Brain pericyte (primary cell): ENCODE data around the gene S1PR5.
"Not testable (repeated sequence)": the region's sequence is repeated elsewhere in the genome, so short reads cannot be mapped to it uniquely, and the experiment has no call there.

Experiments
- DNase-seq: peaks from one replicate; pipeline ENCODE4 v3.0.0-alpha.2; 2012; ENCODE audit warnings: low read depth, low spot score

The S1PR5 gene, protein sequence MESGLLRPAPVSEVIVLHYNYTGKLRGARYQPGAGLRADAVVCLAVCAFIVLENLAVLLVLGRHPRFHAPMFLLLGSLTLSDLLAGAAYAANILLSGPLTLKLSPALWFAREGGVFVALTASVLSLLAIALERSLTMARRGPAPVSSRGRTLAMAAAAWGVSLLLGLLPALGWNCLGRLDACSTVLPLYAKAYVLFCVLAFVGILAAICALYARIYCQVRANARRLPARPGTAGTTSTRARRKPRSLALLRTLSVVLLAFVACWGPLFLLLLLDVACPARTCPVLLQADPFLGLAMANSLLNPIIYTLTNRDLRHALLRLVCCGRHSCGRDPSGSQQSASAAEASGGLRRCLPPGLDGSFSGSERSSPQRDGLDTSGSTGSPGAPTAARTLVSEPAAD

DNA sequence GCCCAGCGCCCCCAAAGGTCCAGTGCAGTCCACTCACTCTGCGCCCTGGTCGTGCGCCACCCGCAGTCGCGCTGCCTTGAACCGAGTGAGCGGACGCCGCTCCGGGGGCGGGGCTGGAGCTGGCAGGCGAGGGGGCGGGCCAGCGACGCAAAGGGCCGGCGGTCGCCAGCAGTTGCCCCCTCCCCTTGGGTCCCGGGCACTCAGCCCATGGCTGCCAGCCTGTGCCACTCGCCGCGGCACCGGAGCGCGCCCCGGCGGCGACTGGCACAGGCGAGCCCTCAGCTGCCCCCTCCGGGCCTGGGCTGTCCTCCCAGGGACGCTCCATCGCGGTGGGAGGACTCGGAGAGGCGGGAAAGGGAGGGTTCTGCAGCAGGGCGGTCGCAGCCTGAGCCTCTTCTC is at the start of gene S1PR5:
Gene S1PR5, minus strand, starts transcription at position 87 of the 399 bp plus-strand sequence. CDS start 2,436 bp downstream, outside the sequence.
- no peak for DNase-seq

DNA sequence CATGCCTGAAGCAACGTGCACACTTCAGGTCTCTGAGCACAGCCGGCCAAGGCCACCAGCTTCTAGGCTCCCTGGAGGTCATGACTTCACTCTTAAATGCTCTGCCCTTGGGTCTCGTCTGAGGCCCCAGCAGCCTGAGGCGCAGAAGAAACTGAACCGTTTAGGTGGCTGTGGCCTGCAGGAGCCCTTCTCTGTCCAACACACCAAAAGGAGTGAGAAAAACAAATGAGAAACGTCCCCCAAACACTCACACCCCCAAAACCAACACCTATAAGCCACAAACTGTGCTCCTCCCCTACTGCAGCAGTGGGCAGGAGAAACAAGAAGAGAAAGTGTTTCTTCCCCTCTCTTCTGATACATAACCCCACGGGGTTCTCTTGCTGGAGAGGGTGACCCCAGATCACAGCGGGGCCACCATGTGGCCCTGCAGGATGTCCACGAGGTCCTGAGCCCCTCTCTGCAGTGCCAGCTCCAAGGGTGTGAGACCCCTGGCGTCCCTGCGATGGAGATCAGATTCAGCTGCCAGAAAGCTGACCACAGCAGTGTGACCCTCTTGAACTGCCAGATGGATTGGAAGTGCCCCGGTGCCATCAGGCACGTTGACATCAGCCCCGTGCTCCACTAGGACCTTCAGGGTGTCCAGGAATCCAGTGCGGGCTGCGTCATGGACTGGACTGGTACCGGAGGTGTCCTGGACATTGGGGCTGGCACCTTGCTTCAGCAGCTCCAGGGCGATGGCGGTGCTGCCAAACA is 49.6 kb upstream of the S1PR5 start:
- DNase-seq = no peak

DNA sequence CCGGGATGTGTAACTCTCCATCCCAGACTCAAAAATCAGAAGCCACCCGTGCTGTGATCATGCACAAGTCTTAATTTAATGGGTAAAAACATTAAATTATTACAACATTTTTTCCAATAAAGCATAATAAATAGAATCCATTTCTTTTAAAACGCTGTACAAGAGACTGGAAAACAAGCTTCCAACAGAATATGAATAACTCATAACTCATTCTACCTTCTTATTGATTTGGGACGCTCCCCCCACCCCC is 49.1 kb upstream of the S1PR5 start:
- no peak for DNase-seq

DNA sequence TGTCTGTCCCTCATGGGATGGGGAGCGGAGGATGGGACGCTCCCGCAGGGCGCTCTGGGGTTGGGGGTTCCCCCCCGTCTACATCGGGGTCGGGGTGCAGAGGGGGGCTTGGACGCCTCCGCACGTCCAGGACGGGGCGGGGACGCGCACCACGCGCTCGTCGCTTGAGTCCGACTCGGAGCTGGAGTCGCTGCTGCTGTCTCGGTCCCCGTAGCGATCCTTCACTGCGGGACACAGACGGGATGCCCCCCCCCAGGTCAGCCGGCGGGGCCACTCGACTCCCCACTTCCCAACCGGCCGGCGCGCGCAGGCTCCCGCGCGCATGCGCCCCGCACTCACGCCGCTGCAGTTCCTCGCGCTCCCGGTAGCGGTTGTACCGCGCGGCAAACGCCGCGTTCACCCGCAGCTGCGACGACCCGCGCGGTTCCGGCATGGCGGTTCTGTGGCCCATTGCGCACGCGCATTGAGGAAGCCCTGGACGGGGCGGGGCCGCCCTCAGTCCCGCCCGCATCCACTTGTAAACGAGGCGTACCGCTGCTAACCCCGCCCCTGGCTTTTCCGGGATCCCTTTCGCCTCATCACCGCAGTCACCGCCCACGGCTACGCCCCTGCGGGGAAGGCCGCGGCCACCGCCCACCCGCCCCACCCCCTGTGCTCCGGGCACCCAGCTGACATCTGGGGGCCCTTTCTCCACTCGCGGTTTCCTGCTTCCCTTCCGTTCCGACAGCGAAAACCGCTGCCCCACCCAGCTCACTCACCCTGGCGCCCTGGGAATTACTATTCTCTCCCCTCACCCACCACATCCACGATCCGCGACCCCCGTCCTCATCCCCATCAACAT is 48.5 kb upstream of the S1PR5 start, which contains the start of gene KRI1:
Gene KRI1, minus strand, starts transcription at position 444 of the 841 bp plus-strand sequence. Its CDS starts 11 bp downstream, at position 433.
- DNase-seq = peak; percentile 91

DNA sequence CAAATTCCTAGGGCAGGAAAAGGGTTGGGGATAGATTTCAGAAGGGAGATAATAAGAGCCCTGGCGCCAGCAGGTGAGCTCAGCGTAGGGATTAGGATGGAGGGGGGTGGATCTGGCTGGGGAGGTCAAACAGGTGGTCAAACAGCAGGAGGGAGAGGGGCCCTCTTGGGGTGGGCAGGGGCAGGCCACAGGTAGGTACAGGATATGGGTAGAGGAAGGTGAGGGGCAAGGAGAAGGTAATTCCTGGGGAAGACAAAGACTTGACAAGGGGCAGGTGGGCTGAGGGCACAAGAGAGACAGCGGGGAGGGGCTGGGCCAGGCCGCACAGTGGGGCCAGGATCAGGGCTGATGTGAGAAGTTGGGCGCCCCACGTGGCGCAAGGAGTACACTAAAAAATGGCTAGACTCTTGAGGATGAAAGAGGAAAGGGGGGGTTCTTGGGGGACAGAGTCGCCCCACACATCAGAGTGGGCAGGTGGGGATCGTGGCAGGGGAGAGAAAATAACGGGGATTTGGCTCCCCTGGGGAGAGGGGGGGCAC is 47.9 kb upstream of the S1PR5 start:
- DNase-seq = no peak

DNA sequence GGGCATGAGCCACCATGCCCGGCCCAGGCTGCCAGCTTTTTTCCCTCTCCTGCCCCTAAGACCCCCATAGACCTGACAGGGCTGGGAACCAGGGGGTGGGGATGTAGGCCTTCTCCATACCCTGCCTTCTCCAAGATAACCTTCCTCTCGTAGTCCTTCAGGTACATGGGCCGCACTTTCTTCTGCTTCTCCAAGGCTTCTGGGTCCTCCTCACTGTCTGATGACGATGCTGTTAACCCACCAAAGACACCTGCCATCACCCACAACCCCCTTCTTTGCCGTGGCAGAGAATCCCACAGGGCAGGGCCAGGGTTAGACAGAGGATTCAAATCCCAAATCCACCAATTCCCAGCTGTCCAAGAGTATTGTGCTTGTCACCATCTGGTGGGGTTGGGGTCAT is 45.4 kb upstream of the S1PR5 start:
- no peak for DNase-seq

DNA sequence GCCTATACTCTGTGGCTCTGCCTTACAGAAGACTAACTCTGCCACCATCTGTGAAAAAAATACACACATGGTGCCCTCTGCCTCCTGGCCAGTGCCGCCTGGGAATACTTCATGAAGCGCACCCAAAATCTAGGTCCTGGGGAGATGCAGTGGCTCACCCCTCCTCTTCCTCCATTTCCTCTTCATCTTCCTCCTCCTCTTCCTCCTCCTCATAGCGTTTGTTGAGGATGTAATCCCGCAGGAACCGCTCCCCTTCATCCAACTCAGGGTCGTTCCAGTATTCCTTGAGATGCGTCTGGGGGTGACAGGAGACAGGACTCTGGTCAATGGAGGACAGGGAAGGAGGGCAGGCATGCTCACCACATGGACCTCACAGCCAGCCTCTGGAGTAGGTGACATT is 42.9 kb upstream of the S1PR5 start:
- DNase-seq = no peak

DNA sequence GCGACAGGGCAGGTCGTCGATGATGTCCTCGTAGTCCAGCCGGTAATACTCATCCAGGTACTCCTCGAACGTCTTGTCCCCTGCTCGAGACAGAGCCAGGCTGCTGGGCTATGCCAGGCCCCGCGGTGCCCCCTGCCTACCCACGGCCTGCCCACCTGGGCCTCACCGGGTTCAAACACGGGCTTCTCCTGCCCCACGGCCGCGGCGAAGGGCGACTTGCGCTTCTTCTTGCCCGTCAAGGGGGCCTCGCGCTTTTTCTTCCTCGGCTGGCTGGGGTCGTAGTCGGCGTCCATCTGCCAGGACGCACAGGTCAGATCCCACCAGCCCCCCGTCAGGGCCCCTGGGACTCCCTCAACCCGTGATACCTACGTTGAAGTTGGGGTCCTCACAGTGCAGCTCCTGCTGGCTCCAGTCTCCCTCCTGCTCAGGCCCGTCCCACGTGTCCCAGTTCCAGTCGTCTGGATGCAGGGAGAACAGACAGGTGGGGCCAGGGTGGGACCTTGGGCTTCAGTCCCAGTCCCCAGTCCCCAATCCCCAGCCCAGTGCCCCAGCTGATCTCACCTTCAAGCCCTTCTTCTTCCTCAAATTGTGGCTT is 40.5 kb upstream of the S1PR5 start:
- DNase-seq = no peak

DNA sequence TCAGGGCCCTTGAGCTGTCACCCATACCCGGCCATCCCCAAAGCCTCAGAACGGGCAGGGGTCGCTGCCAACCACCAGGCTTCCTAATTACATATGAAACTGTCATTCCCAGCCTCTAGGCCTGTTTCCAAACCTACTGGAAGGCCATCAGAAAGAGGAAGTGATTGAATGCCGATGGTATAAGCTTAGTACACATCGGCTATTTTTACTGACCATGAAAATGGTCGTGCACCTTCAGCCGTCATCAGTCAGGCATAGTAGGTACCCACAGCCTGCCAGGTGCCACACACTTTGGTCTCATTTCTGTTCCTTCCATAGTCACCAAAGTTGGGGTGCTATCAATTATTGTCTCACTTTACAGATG is 38.3 kb upstream of the S1PR5 start:
- no peak for DNase-seq

DNA sequence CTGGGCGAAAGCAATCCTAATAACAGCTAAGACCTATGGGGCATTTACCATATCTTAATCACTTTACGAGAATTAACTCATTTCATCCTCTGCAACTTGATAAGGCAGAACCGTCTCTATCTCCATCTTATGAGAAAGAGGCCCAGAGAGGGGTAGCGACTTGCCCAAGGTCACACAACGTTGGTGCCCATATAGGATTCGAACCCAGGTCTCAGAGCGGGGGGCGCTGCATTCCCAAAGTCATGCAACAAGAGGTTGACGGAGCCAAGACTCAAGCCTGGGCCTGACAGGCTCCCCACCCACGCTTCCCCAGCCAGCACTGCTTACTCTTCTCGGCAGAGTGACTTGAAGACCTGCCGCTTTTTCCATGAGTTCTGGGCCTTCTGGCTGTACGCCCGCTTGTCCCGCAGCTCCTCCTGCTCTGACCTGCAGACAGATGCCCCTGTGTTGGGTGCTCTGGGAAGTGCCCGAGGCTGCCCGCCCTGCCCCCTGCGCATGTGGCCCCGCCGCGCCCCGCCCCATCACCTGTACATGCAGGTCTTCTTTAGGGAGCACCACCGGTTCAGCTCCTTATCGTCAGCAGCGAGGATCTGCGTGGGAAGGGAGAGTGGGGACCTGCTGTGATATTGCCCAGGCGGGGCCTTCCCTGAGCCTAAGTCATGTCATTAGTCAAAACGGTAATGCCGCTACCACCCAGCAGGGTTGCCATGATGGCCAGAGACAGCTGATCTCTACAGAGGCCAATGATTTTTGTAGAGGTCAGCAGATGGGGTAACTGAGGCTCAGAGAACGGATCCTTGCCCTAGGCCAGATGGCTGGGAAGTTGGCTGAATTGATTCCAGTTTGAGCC is 37.7 kb upstream of the S1PR5 start:
- DNase-seq = no peak

DNA sequence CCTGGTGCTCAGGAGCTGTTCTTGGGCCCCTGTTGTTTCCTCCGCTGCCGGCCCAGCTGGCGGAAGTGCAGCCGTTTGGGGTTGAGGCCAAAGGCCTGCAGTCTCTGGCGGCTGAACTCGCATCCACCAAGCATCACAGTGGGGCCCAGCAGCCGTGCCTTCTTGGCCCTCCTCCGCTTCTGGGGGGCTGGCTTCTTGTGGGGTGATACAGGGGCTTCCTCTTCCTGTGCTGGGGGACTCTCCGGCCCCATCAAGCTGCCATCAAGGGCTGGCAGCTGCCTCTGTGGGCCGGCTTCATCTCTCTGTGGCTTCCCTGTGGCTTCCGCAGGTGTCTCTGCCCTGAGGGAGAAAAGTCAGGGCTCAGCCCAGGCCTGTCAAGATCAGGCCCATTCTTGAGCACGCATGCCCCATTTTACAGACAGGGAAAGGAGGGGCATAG is 36.7 kb upstream of the S1PR5 start:
- DNase-seq = no peak

DNA sequence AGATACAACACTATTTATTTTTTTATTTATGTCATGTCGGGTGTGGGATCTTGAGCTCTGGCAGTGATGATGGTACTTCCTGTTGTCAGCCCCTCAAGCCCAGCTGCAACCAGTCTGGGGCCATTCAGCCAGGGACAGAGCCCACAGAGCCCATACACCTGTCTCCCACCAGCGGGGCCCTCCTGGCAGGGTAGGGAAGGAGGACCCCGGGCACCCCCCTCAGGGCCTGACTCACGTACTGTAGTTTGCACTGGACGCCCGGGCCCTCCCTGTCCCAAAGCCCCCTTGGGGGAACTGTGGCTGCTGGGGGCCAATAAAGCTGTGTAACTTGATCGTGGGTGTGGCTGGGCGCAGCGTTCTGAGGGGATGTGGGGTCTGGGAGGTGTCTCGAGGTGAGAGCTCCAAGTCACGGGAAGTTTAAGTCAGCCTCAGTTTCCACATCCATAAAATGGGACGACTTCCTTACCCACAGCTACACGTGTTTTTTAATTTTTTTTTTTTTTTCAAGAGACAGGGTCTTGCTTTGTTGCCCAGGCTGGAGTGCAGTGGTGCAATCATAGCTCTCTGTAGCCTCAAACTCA is 35.9 kb upstream of the S1PR5 start:
- no peak for DNase-seq

DNA sequence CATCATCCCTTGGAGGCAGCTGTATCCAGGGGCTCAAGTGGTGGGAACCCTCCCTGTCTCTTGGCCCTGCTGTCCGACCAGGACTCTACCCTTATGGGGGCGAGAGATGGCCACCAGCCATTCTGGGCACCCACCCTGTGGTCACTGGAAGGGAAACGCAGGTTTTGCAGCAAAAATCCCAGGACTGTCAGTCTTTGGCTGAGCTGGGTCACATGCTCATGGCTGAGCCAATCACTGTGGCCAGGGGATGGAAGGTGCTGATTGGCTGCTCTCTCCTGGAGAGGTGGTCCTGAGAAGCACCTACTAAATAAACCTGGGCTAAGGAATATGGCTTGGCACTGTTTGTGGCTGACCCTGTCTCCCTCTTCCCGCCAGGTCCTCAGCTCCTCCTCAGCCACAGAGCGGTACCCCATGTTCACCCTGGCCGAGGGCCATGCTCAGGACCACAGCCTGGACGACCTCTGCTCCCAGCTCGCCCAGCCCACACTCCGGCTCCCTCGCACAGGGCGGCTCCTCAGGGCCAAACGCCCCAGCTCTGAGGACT is 35.3 kb upstream of the S1PR5 start:
- DNase-seq = no peak

DNA sequence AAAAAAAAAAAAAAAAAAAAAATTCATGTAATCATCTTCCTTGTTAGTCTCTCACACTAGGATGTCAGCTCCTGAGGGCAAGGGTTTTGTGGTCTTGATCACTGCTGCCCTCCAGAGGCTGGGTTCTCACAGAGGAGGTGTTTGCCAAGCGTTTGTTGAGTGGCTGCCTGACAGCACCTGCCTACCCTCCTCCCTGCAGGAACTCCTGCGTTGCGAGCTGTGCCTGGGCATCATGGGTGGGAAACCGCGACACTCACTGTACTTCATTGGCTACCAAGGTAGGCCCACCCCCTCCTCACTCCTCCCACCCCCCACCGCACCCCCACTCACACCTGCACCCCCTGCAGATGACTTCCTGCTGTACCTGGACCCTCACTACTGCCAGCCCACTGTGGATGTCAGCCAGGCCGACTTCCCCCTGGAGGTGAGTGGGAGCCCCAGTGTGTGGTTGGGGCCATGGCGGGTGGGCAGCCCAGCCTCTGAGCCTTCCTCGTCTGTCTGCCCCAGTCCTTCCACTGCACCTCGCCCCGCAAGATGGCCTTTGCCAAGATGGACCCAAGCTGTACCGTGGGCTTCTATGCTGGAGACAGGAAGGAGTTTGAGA is 34.6 kb upstream of the S1PR5 start:
- DNase-seq = no peak

DNA sequence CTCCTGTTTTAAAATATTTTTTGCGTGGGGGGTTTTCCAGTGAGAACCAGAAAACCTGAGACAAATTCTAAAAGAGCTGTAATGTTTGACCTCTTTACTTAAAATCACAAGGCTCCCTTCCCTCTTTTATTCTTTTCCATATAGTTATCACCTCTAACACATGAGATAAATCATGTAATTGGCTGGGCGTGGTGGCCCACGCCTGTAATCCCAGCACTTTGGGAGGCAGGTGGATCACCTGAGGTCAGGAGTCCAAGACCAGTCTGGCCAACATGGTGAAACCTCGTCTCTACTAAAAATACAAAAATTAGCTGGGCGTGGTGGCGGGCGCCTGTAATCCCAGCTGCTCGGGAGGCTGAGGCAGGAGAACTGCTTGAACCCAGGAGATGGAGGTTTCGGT is 33.8 kb upstream of the S1PR5 start:
- not testable (repeated sequence) for DNase-seq

DNA sequence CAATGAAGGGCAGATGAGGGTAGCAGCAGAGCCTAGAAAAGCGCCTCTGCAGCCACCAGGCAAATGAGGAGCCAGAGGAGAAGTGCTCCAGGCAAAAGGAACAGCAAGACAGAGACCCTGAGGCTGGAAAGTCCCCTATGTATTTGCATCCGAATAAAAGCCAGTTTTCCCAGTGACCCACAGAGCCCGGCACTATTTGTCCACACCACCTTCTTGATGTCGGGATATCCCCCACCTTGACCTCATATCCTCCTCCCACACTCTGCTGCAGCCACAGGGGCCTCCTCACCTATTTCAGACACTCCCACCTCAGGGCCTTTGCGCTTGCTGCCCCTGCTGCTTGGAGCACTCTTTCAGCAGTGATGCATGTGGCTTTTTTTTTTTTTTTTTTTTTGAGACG is 33.1 kb upstream of the S1PR5 start:
- DNase-seq = no peak

DNA sequence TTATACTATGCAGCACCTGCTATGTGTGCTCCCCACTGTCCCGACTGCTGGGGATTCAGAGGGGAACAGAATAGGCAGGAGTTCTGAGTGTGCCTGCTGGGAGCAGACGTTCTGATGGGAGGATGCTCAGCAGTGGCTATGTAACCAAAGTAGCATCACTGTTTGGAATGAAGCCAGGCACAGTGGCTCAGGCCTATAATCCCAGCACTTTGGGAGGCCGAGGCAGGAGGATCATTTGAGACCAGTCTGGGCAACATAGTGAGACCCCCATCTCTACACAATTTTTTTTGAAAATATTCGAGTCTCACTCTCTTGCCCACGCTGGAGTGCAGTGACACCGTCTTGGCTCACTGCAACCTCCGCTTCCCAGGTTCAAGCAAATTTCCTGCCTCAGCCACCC is 32.5 kb upstream of the S1PR5 start:
- no peak for DNase-seq

DNA sequence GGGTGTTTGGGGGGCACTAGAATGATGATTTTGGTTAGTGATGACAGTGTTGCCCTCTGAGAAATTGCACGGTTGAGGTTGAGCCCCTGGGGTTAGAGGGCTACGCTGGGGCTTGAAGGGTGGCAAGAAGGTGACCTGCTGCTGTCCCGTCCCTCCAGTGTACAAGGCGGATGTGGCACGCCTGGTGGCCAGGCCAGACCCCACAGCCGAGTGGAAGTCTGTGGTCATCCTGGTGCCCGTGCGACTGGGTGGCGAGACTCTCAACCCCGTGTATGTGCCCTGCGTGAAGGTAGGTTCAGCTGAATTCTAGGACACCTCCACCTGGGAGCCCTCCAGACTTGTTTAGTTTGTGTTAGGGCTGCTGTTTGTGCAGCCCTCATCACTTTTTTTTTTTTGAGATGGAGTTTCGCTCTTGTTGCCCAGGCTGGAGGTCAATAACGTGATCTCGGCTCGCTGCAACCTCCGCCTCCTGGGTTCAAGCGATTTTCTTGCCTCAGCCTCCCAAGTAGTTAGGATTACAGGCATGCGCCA is 31.6 kb upstream of the S1PR5 start:
- DNase-seq = no peak

DNA sequence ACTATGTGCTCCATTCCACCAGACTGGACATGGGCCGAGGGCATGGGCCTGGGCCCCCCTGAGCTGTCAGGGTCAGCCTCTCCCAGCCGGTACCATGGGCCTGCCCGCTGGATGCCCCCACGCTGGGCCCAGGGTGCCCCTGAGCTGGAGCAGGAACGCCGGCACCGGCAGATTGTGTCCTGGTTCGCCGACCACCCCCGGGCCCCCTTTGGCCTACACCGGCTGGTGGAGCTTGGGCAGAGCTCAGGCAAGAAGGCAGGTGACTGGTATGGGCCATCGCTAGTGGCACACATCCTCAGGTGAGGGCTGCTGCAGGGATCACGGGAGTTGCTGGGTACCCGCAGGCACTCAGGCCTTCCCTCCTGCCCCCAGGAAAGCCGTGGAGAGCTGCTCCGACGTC is 29.6 kb upstream of the S1PR5 start:
- DNase-seq = no peak
